Activated CD4-positive, alpha-beta T cell treated with anti-CD3 and anti-CD28 coated beads for 36 hours (primary cell): ENCODE measurements around the gene HCFC1. TPM values are rescaled to one million over a fixed set of nuclear protein-coding genes. Genes with fewer than 3 reads are reported as not detected.

ENCODE experiments used
- ATAC-seq: fragments of 200-7000 bp; cut with Tn5 transposase; one replicate; pipeline ENCODE4 v1.10.0; 2021; ENCODE audit warnings: mild to moderate bottlenecking, moderate library complexity
- CTCF ChIA-PET: fragments of 350-600 bp; sonication (Branson Sonifier 250); formaldehyde crosslinking; loops from one replicate; lab custom pipeline; 2021; ENCODE audit warnings: antibody characterized with exemption; lab: Charles Lee
- POLR2A ChIA-PET: fragments of 350-600 bp; sonication (Branson Sonifier 250); formaldehyde crosslinking; loops from one replicate; lab custom pipeline; 2021; ENCODE audit warnings: antibody characterized with exemption, inconsistent platforms; lab: Charles Lee
- DNase-seq: peaks from one replicate; pipeline ENCODE4 v3.0.0-alpha.2; 2020
- H3K27ac Mint-ChIP-seq: one replicate; pipeline ENCODE4 v1.8.0; 2021; ENCODE audit warnings: mixed read lengths
- H3K27me3 Mint-ChIP-seq: one replicate; pipeline ENCODE4 v1.8.0; 2021; ENCODE audit warnings: mixed read lengths
- H3K36me3 Mint-ChIP-seq: one replicate; pipeline ENCODE4 v1.8.0; 2021; ENCODE audit warnings: low read depth, mixed read lengths
- H3K4me1 Mint-ChIP-seq: one replicate; pipeline ENCODE4 v1.8.0; 2021; ENCODE audit warnings: mixed read lengths
- H3K4me3 Mint-ChIP-seq: one replicate; pipeline ENCODE4 v1.8.0; 2021; ENCODE audit warnings: mild to moderate bottlenecking, moderate library complexity, mixed read lengths
- H3K9me3 Mint-ChIP-seq: one replicate; pipeline ENCODE4 v1.8.0; 2021; ENCODE audit warnings: low read depth, mixed read lengths
- intact Hi-C, 2 experiments: fragments of 100-400 bp; cut with DNase I in 1 of 2; cut with micrococcal nuclease in 1 of 2; formaldehyde crosslinking; loops; one replicate each; pipeline versions ENCODE4 v1.14.2 to v1.15.1; 2022 to 2024; cut with DNase I, micrococcal nuclease
- total RNA-seq, 2 experiments: library from RNA; stranded (reverse); gene quantifications; one replicate each; pipeline ENCODE4 v1.2.3, GENCODE V29; 2021

HCFC1 gene
- total RNA-seq, 2 experiments from 2014 or later, result 99.5 to 147 TPM

DNA sequence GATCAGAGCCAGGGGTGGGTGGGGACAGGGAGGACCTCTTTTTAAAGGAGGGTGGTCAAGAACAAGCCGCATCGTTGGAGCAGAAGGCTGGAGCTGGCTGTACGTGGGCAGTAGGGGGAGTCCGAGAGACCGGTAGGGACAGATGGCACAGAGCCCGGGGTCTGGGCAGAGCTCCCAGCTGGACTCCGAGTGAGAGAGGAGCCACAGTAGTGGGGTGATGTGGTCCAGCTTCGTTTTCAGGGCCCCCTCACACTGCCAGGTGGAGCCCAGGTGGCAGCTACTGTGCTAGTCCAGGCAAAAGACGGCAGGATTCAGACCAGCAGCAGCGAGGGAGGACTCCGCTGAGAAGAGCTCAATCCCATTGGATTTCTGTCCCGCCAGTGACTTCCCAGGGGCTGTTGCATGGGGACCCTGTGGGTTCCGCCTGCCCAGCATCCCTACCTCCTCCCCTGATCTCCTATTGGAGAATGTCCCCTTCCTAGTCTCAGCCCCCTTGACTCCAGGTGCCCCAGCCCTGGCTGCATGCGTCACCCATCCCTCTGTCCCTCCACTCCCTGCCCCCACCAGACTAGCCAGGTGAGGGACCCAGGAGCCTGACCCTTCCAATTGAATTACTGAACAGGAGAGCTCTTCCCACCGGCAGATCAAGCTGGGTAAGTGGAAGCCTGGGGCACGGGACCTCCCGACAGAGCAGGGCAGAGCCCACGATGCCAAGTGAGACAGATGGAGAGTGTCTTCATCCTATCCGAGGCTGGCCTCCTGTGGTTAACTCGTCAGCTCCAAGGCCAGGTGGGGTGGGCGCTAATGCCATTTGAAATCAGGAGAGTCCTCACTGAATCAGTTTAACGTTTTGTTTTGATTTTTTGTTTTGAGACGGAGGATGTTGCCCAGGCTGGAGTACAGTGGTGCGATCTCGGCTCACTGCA lies 48.4 kb downstream of the HCFC1 start:
- H3K4me3 Mint-ChIP-seq, result peak overlapping the region; percentile 91
- peak overlapping the region; percentile 97 for H3K27ac Mint-ChIP-seq
- ChIA-PET CTCF (interaction anchor here (0.5 to 3.5 kb wide), 9 partner anchors 9 to 451 kb away, joined by 3 to 19 read pairs (median 3); partner anchors contain the start of genes IDH3G and SSR4), POLR2A (no interaction called here)
- H3K9me3 Mint-ChIP-seq, result no peaks in the 10 kb centered on the region
- DNase-seq (no peak), ATAC-seq (no peak)
- intact Hi-C loops, result loop anchor here in 1 of 2 experiments (10.0 kb wide), 1 partner anchor 452 kb away; the partner anchor contains the start of genes EMD and FLNA
- peaks cover 19% of the 10 kb centered on the region for H3K4me1 Mint-ChIP-seq
- H3K27me3 Mint-ChIP-seq, result no peaks in the 10 kb centered on the region
- H3K36me3 Mint-ChIP-seq, result peaks cover 25% of the 10 kb centered on the region

DNA sequence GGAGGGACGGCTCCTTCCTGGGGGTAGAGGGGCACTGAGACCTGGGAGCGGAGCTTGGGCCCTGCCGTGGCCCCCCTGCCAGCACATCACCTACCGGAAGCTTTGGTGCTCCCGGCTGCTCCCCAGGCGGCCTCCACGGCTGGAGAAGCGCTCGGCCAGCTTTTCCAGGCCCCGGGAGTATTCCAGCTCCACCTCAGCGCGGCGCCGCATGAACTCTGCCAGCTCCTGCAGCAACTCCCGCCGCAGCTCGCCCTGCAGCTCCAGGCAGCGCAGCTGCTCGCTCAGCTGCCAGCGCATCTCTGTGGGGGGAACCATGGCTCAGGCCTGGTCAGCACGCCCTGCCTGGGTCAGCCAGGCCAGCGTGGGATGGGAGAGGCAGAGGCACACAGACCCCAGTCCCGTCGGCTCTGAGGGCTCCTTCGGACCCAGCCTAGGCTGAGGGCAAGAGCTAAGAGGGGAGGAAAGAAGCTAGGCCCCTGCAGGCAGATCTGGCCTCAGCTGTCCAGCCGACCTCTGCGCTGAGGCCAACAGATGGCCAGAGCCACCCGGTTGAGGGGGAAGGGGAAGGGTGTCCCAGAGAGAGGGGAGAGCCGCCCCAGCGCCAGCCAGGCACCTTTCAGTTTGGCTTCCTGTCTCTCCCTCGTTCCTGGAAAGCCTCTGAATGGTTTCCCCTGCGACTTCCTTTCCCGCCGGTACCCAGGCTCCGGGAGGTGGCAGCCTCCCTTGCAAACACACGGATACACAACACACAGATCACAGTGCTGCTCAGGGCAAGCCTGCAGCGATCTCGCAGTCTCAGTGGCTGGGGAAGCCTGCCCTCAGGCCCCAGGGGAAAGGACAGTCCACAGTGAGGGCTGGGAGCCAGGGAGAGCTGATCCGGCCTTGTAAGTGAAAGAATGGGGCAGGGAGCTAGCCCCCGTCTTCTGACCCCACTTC lies 49.8 kb downstream of the HCFC1 start:
- Mint-ChIP-seq H3K4me1 (peaks cover 19% of the 10 kb centered on the region), H3K36me3 (peaks cover 32% of the 10 kb centered on the region), H3K4me3 (peak overlapping the region; percentile 91), H3K27me3 (no peaks in the 10 kb centered on the region), H3K9me3 (no peaks in the 10 kb centered on the region), H3K27ac (peak overlapping the region; percentile 67)
- POLR2A ChIA-PET, result no interaction called here
- CTCF ChIA-PET, result interaction anchor here (0.8 kb wide), 2 partner anchors 15 to 46 kb away, joined by 3 read pairs; no protein-coding TSS in a partner anchor
- intact Hi-C loops, result loop anchor here in 1 of 2 experiments (10.0 kb wide), 1 partner anchor 453 kb away; the partner anchor contains the start of genes EMD and FLNA
- no peak for DNase-seq
- no peak for ATAC-seq

DNA sequence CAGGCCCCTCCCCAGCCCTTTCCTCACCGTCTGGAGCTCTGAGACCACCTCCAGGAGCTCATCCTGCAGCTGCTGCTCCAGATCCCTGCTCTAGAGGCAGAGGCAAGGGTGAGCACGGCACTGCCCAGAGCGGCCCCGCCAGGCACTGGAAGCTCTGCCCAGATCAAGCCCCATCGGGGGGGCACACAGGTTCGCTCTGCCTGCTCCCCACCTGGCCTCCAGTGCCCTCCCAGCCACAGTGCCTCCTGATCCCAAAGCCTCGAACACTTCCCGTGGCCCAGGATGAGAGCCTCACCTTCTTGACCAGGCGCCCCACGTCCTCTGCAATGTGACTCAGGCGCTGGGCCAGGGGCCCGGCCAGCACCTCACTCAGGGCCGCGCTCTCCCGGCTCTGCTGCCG lies 50.5 kb downstream of the HCFC1 start:
- intact Hi-C loops, result loop anchor here in 1 of 2 experiments (10.0 kb wide), 1 partner anchor 454 kb away; the partner anchor contains the start of genes EMD and FLNA
- ChIA-PET CTCF (interaction anchor here (0.8 to 0.9 kb wide), 2 partner anchors 15 to 26 kb away, joined by 3 read pairs; no protein-coding TSS in a partner anchor), POLR2A (no interaction called here)
- H3K36me3 Mint-ChIP-seq, result peaks cover 34% of the 10 kb centered on the region
- H3K9me3 Mint-ChIP-seq, result no peaks in the 10 kb centered on the region
- peak overlapping the region; percentile 8 for H3K27ac Mint-ChIP-seq
- ATAC-seq, result no peak
- no peak overlapping the region for H3K4me3 Mint-ChIP-seq
- no peaks in the 10 kb centered on the region for H3K27me3 Mint-ChIP-seq
- peaks cover 19% of the 10 kb centered on the region for H3K4me1 Mint-ChIP-seq
- no peak for DNase-seq

DNA sequence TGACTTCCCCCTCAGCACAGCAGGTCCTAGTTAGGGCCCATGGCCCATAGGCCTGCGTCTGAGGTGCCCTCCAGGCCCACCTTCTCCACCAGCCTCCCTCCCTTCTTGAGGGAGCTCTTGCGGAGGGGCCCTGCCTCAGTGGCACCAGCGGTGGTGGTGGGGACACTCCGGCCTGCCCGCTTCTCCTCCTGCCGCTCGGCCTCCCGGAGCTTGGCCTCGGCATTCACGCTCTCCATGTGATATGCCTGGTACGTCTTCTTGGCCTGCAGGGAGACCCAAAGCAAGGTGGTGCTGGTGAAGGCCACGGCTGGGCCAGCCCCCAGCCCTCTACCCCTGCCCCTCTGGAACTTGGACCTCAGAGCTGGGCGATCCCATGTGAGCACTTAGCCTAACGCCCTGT lies 51.1 kb downstream of the HCFC1 start:
- Mint-ChIP-seq H3K4me3 (no peak overlapping the region), H3K27me3 (no peaks in the 10 kb centered on the region), H3K9me3 (no peaks in the 10 kb centered on the region), H3K36me3 (peaks cover 38% of the 10 kb centered on the region), H3K4me1 (peaks cover 19% of the 10 kb centered on the region), H3K27ac (no peak overlapping the region)
- ATAC-seq (no peak), DNase-seq (no peak)
- ChIA-PET POLR2A (no interaction called here), CTCF (interaction anchor here (0.9 kb wide), 1 partner anchor 26 kb away, joined by 3 read pairs; no protein-coding TSS in a partner anchor)
- intact Hi-C loops, result loop anchor here in 1 of 2 experiments (10.0 kb wide), 1 partner anchor 454 kb away; the partner anchor contains the start of genes EMD and FLNA

DNA sequence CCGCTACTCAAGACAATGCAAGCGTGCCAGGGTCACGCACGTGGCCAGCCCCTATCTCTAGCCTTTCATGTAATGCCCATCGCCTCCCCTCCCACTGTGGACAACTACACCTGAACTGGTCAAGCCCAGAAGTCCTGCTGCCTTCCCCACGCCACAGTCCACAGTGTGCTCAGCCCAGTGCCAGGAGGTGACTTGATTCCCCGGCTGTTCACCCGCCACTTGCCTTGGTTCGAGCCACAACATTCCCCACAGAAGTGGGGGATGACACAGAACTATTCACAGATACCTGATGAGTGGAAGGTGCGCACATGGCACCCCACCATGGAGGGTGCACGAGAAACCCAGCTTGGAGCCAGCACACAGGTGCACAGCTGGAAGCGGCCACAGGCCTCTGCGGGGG lies 52.3 kb downstream of the HCFC1 start:
- intact Hi-C loops, result no loop called here
- Mint-ChIP-seq H3K4me1 (peaks cover 17% of the 10 kb centered on the region), H3K27me3 (no peaks in the 10 kb centered on the region), H3K27ac (no peak overlapping the region), H3K36me3 (peaks cover 35% of the 10 kb centered on the region), H3K4me3 (no peak overlapping the region), H3K9me3 (no peaks in the 10 kb centered on the region)
- CTCF ChIA-PET, result no interaction called here
- POLR2A ChIA-PET, result no interaction called here
- no peak for ATAC-seq
- DNase-seq, result no peak

DNA sequence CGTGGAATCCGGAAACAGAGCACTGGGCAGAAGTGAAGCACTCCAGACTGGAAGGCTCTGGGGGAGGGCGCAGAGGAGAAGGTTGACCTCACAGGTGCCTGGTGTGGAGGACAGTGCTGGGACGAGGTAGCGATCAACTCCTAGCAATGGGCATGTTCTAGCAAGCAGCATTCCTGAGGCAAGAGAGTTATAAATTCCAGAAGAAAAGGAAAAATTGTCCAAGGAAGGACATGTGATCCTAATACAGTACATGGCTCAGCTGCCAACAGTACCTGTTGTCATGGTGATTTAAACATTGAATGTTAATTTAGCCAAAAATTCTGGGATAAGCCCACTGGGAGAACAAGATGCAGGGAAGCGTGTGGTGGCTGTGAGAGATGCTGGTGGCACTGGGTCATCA lies 53.7 kb downstream of the HCFC1 start:
- Mint-ChIP-seq H3K9me3 (no peaks in the 10 kb centered on the region), H3K27ac (no peak overlapping the region), H3K27me3 (no peaks in the 10 kb centered on the region), H3K4me3 (no peak overlapping the region), H3K36me3 (peaks cover 31% of the 10 kb centered on the region), H3K4me1 (peaks cover 8% of the 10 kb centered on the region)
- no peak for DNase-seq
- no peak for ATAC-seq
- ChIA-PET POLR2A (interaction anchor here (0.7 kb wide), 1 partner anchor 31 kb away, joined by 3 read pairs; no protein-coding TSS in a partner anchor), CTCF (no interaction called here)
- intact Hi-C loops, result no loop called here

DNA sequence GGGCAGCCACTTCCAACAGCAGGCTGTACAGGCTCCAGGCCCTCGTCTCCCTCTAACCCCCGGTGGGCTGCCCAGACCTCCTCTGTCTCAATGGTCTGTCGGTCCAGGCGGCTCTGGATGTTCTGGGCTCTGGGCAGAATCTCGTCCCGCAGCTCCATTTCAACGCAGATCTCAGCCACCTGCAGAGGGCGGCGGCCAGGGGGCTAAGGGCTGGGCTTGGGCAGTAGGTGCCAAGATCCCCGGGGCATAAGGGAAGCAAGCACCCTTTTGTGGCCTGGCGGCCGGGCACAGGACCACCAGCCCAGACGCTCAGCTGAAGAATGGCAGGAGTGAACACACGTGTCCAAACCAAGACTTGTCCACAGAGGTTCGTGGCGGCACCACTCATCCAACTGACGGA lies 57.9 kb downstream of the HCFC1 start:
- Mint-ChIP-seq H3K36me3 (peaks cover 22% of the 10 kb centered on the region), H3K27me3 (no peaks in the 10 kb centered on the region), H3K9me3 (no peaks in the 10 kb centered on the region), H3K27ac (no peak overlapping the region), H3K4me1 (peaks cover 4% of the 10 kb centered on the region), H3K4me3 (no peak overlapping the region)
- intact Hi-C loops, result no loop called here
- CTCF ChIA-PET, result no interaction called here
- POLR2A ChIA-PET, result no interaction called here
- ATAC-seq (no peak), DNase-seq (no peak)

DNA sequence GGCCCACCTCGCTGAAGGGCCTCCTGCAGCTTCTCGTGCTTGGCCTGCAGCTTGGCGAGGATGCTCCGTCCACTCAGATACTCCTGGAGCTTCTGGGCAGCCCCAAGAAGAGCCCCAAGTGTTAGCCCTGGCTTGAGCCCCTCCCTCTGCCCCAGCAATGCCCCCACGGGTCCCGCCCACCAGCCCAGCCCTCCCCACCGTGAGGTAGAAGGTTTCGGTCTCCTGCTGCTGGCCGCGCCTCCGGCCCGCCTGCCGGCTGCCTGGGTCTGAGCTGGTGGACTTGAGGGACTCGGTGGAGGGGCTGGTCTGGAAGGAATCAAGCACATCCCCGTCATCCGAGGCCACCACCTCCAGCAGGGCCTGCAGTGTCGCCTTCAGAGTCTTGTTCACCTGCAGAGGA lies 58.4 kb downstream of the HCFC1 start:
- Mint-ChIP-seq H3K9me3 (no peaks in the 10 kb centered on the region), H3K27ac (no peak overlapping the region), H3K4me1 (peaks cover 4% of the 10 kb centered on the region), H3K27me3 (no peaks in the 10 kb centered on the region), H3K36me3 (peaks cover 22% of the 10 kb centered on the region), H3K4me3 (no peak overlapping the region)
- intact Hi-C loops, result no loop called here
- no peak for ATAC-seq
- ChIA-PET CTCF (interaction anchor here (0.9 kb wide), 1 partner anchor 31 kb away, joined by 3 read pairs; the partner anchor contains the start of gene RENBP), POLR2A (no interaction called here)
- no peak for DNase-seq

DNA sequence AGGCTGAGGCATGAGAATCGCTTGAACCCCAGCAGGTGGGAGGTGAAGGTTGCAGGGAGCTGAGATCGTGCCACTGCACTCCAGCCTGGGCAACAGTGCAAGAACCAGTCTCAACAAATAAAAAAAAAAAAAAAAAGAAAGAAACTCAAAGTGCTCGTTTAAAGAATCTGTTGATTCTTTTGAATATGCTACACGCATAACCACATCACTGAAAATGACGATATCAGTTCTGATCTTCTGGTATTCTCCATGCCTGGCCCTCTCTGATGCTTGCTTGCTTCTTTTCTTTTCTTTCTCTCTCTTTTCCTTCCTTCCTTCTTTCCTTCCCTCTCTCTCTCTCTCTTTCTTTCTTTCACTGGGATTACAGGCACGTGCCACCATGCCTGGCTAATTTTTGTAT lies 59.8 kb downstream of the HCFC1 start:
- Mint-ChIP-seq H3K36me3 (peaks cover 14% of the 10 kb centered on the region), H3K9me3 (no peaks in the 10 kb centered on the region), H3K27ac (peak overlapping the region; percentile 59), H3K4me1 (peaks cover 4% of the 10 kb centered on the region), H3K27me3 (no peaks in the 10 kb centered on the region), H3K4me3 (no peak overlapping the region)
- ATAC-seq (no peak), DNase-seq (no peak)
- CTCF ChIA-PET, result interaction anchor here (2.3 kb wide), 1 partner anchor 13 kb away, joined by 8 read pairs; no protein-coding TSS in a partner anchor
- intact Hi-C loops, result no loop called here
- POLR2A ChIA-PET, result no interaction called here

DNA sequence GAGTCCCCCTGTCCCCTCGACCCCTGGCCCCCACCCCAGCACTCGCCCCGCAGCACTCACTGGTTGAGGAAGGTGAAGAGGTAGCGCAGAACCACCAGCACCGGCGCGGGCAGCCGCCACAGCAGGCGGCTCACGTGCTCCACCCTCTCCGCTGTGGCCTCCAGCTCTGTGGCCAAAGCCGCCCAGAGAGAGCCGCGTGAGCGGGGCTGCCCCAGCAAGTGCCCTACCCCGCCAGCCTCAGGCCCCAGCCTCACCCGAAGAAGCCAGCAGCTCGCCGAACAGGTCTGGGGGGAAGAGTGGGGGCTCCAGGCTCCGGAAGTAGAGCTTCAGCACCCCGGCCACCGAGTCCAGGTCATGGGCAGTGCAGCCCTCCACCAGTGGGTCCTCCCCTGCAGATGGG lies 61.2 kb downstream of the HCFC1 start:
- H3K4me3 Mint-ChIP-seq, result no peak overlapping the region
- CTCF ChIA-PET, result interaction anchor here (0.5 to 2.3 kb wide), 2 partner anchors 14 to 15 kb away, joined by 4 to 8 read pairs; no protein-coding TSS in a partner anchor
- ATAC-seq (no peak), DNase-seq (no peak)
- H3K4me1 Mint-ChIP-seq, result peaks cover 8% of the 10 kb centered on the region
- intact Hi-C loops, result no loop called here
- POLR2A ChIA-PET, result no interaction called here
- H3K9me3 Mint-ChIP-seq, result no peaks in the 10 kb centered on the region
- no peaks in the 10 kb centered on the region for H3K27me3 Mint-ChIP-seq
- peaks cover 7% of the 10 kb centered on the region for H3K36me3 Mint-ChIP-seq
- H3K27ac Mint-ChIP-seq, result no peak overlapping the region

DNA sequence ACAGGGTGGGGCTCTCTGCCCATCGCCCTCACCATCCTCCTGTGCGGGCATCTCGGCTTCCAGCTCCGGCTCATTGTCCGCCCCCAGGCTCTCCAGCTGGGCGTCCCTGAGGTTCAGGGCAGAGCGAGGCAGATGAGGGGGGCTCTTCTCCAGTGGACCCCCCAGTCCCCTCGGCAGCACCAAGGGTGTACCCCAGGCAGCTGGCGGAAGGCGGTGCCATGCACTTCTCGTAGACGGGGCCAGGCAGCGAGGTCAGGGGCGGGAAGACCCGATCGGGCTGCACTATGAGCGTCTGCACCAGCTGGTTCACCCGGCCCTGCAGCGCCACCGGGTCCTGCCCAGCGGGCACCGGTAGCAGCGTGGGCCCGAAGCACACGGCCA lies 61.6 kb downstream of the HCFC1 start:
- ChIA-PET POLR2A (no interaction called here), CTCF (no interaction called here)
- H3K4me3 Mint-ChIP-seq, result no peak overlapping the region
- H3K27me3 Mint-ChIP-seq, result no peaks in the 10 kb centered on the region
- peaks cover 7% of the 10 kb centered on the region for H3K36me3 Mint-ChIP-seq
- intact Hi-C loops, result no loop called here
- ATAC-seq (no peak), DNase-seq (no peak)
- H3K27ac Mint-ChIP-seq, result no peak overlapping the region
- no peaks in the 10 kb centered on the region for H3K9me3 Mint-ChIP-seq
- peaks cover 8% of the 10 kb centered on the region for H3K4me1 Mint-ChIP-seq
